Measurements from ENCODE around the gene OLFML2B. TPM values are rescaled to one million over a fixed set of nuclear protein-coding genes. Genes with fewer than 3 reads are reported as not detected.

Gene OLFML2B
- total RNA-seq, 1 experiment from 2014 or later: 39.7 TPM

- H3K27ac ChIP-seq: no peak overlapping the region
- DNase-seq: no peak
- H3K9me3 ChIP-seq (replicated peaks): peaks cover 6% of the 10 kb centered on the region; the same call in 1 of the 2 replicates
- H3K27me3 ChIP-seq: no peaks in the 10 kb centered on the region
- H3K36me3 ChIP-seq: peaks cover 57% of the 10 kb centered on the region
- no peaks in the 10 kb centered on the region for H3K4me1 ChIP-seq
- H3K4me3 ChIP-seq: no peak overlapping the region
Measured at GRCh38 chr1:161987303-161987702, 36.4 kb downstream of the OLFML2B start.

- Histone ChIP-seq H3K4me3 (no peak overlapping the region), H3K27me3 (no peaks in the 10 kb centered on the region), H3K27ac (0 out of 2 replicates have a peak overlapping the region, but pooled peaks have one; percentile 15), H3K9me3 (replicated peaks) (peaks cover 6% of the 10 kb centered on the region; the same call in 1 of the 2 replicates), H3K4me1 (no peaks in the 10 kb centered on the region), H3K36me3 (peaks cover 49% of the 10 kb centered on the region)
- DNase-seq: peak; percentile 48 to 55
Measured at GRCh38 chr1:161986328-161986727, 37.3 kb downstream of the OLFML2B start.

- Histone ChIP-seq H3K36me3 (peaks cover 42% of the 10 kb centered on the region), H3K4me1 (no peaks in the 10 kb centered on the region), H3K4me3 (no peak overlapping the region), H3K9me3 (replicated peaks) (peaks cover 6% of the 10 kb centered on the region; the same call in 1 of the 2 replicates), H3K27me3 (no peaks in the 10 kb centered on the region), H3K27ac (no peak overlapping the region)
- DNase-seq: no peak
Measured at GRCh38 chr1:161985301-161985822, 38.3 kb downstream of the OLFML2B start.

- Histone ChIP-seq H3K27me3 (no peaks in the 10 kb centered on the region), H3K4me1 (no peaks in the 10 kb centered on the region), H3K36me3 (peaks cover 34% of the 10 kb centered on the region), H3K27ac (no peak overlapping the region), H3K9me3 (replicated peaks) (peaks cover 6% of the 10 kb centered on the region; the same call in 1 of the 2 replicates), H3K4me3 (no peak overlapping the region)
- no peak for DNase-seq
Measured at GRCh38 chr1:161983725-161984124, 39.9 kb downstream of the OLFML2B start.

- H3K4me1 ChIP-seq: no peaks in the 10 kb centered on the region
- H3K27me3 ChIP-seq: no peaks in the 10 kb centered on the region
- H3K36me3 ChIP-seq: peaks cover 32% of the 10 kb centered on the region
- no peak overlapping the region for H3K27ac ChIP-seq
- H3K9me3 ChIP-seq (replicated peaks): peaks cover 6% of the 10 kb centered on the region; the same call in 1 of the 2 replicates
- no peak for DNase-seq
- H3K4me3 ChIP-seq: no peak overlapping the region
Measured at GRCh38 chr1:161982917-161983316, 40.8 kb downstream of the OLFML2B start.

- Histone ChIP-seq H3K36me3 (peaks cover 28% of the 10 kb centered on the region; the same call in 1 of the 2 replicates), H3K4me3 (no peak overlapping the region), H3K27ac (no peak overlapping the region), H3K27me3 (no peaks in the 10 kb centered on the region), H3K9me3 (replicated peaks) (peaks cover 4% of the 10 kb centered on the region; the same call in 1 of the 2 replicates), H3K4me1 (no peaks in the 10 kb centered on the region)
- no peak for DNase-seq
Measured at GRCh38 chr1:161982507-161982895, 41.2 kb downstream of the OLFML2B start.

GRCh38 chr1:161981735-161982506 lies 41.7 kb downstream of the OLFML2B start:
- Histone ChIP-seq H3K27me3 (no peaks in the 10 kb centered on the region), H3K9me3 (replicated peaks) (no peaks in the 10 kb centered on the region), H3K27ac (no peak overlapping the region), H3K4me3 (no peak overlapping the region), H3K4me1 (no peaks in the 10 kb centered on the region), H3K36me3 (peaks cover 22% of the 10 kb centered on the region; the same call in 1 of the 2 replicates)
- no peak for DNase-seq

- Histone ChIP-seq H3K27me3 (no peaks in the 10 kb centered on the region), H3K4me1 (no peaks in the 10 kb centered on the region), H3K9me3 (replicated peaks) (no peaks in the 10 kb centered on the region), H3K4me3 (no peak overlapping the region), H3K27ac (no peak overlapping the region), H3K36me3 (peaks cover 21% of the 10 kb centered on the region; the same call in 1 of the 2 replicates)
- DNase-seq: no peak
Measured at GRCh38 chr1:161981126-161981525, 42.5 kb downstream of the OLFML2B start.

GRCh38 chr1:161978011-161978790 lies 45.5 kb downstream of the OLFML2B start:
- H3K4me3 ChIP-seq: no peak overlapping the region
- H3K4me1 ChIP-seq: peaks cover 11% of the 10 kb centered on the region
- H3K27ac ChIP-seq: no peak overlapping the region
- no peaks in the 10 kb centered on the region for H3K9me3 ChIP-seq (replicated peaks)
- no peaks in the 10 kb centered on the region for H3K27me3 ChIP-seq
- H3K36me3 ChIP-seq: peaks cover 2% of the 10 kb centered on the region; the same call in 1 of the 2 replicates
- DNase-seq: no peak

- peak; percentile 53 to 70 for DNase-seq
- H3K27ac ChIP-seq: no peak overlapping the region
Measured at GRCh38 chr1:161973924-161974845, 49.5 kb downstream of the OLFML2B start.

GRCh38 chr1:161972828-161973227 lies 50.8 kb downstream of the OLFML2B start:
- Histone ChIP-seq H3K9me3 (replicated peaks) (no peaks in the 10 kb centered on the region), H3K36me3 (no peaks in the 10 kb centered on the region), H3K27ac (no peak overlapping the region), H3K4me3 (no peak overlapping the region), H3K4me1 (peaks cover 21% of the 10 kb centered on the region), H3K27me3 (no peaks in the 10 kb centered on the region)
- DNase-seq: no peak

More at GRCh38 chr1:161973924-161974845, 49.5 kb downstream of the OLFML2B start:
- peaks cover 21% of the 10 kb centered on the region for H3K4me1 ChIP-seq
- H3K36me3 ChIP-seq: no peaks in the 10 kb centered on the region
- H3K27me3 ChIP-seq: no peaks in the 10 kb centered on the region
- no peaks in the 10 kb centered on the region for H3K9me3 ChIP-seq (replicated peaks)
- H3K4me3 ChIP-seq: no peak overlapping the region

GRCh38 chr1:161970633-161971032 lies 53.0 kb downstream of the OLFML2B start:
- no peak for DNase-seq
- no peak overlapping the region for H3K4me3 ChIP-seq
- H3K36me3 ChIP-seq: no peaks in the 10 kb centered on the region
- no peaks in the 10 kb centered on the region for H3K27me3 ChIP-seq
- no peaks in the 10 kb centered on the region for H3K9me3 ChIP-seq (replicated peaks)
- peaks cover 21% of the 10 kb centered on the region for H3K4me1 ChIP-seq
- H3K27ac ChIP-seq: peak overlapping the region; percentile 24; the same call in 1 of the 2 replicates

GRCh38 chr1:161970036-161970435 lies 53.6 kb downstream of the OLFML2B start:
- H3K4me3 ChIP-seq: no peak overlapping the region
- H3K27ac ChIP-seq: peak overlapping the region; percentile 24; the same call in 1 of the 2 replicates
- H3K36me3 ChIP-seq: no peaks in the 10 kb centered on the region

GRCh38 chr1:161966067-161966466 lies 57.6 kb downstream of the OLFML2B start:
- no peaks in the 10 kb centered on the region for H3K27me3 ChIP-seq
- no peak for DNase-seq
- no peak overlapping the region for H3K27ac ChIP-seq
- no peak overlapping the region for H3K4me3 ChIP-seq
- no peaks in the 10 kb centered on the region; the same call in 1 of the 2 replicates for H3K36me3 ChIP-seq
- H3K4me1 ChIP-seq: peaks cover 25% of the 10 kb centered on the region
- no peaks in the 10 kb centered on the region for H3K9me3 ChIP-seq (replicated peaks)

More at GRCh38 chr1:161970036-161970435, 53.6 kb downstream of the OLFML2B start:
- Histone ChIP-seq H3K4me1 (peaks cover 21% of the 10 kb centered on the region), H3K27me3 (no peaks in the 10 kb centered on the region), H3K9me3 (replicated peaks) (no peaks in the 10 kb centered on the region)
- no peak for DNase-seq

Measured in SJCRH30 (cell line).